Peyer's patch (tissue), 4 donors: ENCODE measurements around the gene SLC39A11.

ENCODE experiments used
- CTCF ChIP-seq, 6 experiments: fragments of 450-650 bp in 4 of 6; fragments of 200-600 bp in 2 of 6; sonication (generic) in 1 of 6; IDR thresholded peaks; one replicate each; pipeline ENCODE4 v1.5.1; 2017 to 2019; ENCODE audit warnings: antibody characterized with exemption in 6 of 6, mild to moderate bottlenecking in 3 of 6, moderate library complexity in 1 of 6
- POLR2A ChIP-seq, 2 donors: fragments of 450-650 bp; IDR thresholded peaks; one replicate each; pipeline ENCODE4 v1.5.1; 2017; ENCODE audit warnings: antibody characterized with exemption in 2 of 2, mild to moderate bottlenecking in 2 of 2, moderate library complexity in 2 of 2

GRCh38 chr17:72861811-72862210 is 230.7 kb downstream of the SLC39A11 start:
- no peak for TF ChIP-seq CTCF (IDR thresholded peaks at IDR 0.05)
- no peak for TF ChIP-seq POLR2A (IDR thresholded peaks at IDR 0.05)
